GM12875 (cell line): ENCODE data around the gene NRDC.
"Not testable (repeated sequence)": the region's sequence is repeated elsewhere in the genome, so short reads cannot be mapped to it uniquely, and the experiment has no call there.

Experiments used
- H3K4me3 ChIP-seq: one replicate; pipeline ENCODE4 v1.5.1; 2011; ENCODE audit warnings: low read depth, low read length, control low read depth
- CTCF ChIP-seq: IDR thresholded peaks from 2 replicates; pipeline ENCODE4 v1.5.1; 2011; ENCODE audit warnings: low read depth, mild to moderate bottlenecking, control low read depth, inconsistent platforms, low read length, moderate library complexity, borderline replicate concordance; ENCODE audit not compliant: insufficient read depth

The NRDC gene

GRCh38 chr1:51878308-51878615 is 265 bp downstream of the NRDC start:
- no peak for TF ChIP-seq CTCF
- peak overlapping the region; percentile 99 for H3K4me3 ChIP-seq

- peak overlapping the region; percentile 99 for H3K4me3 ChIP-seq
- TF ChIP-seq CTCF, result no peak
These were observed 856 bp downstream of the NRDC start for GRCh38 chr1:51877434-51878307.

- no peak overlapping the region for H3K4me3 ChIP-seq
- no peak for TF ChIP-seq CTCF
These were observed 2.7 kb downstream of the NRDC start for GRCh38 chr1:51875836-51876235.

GRCh38 chr1:51875291-51875772 is 3.2 kb downstream of the NRDC start:
- no peak for TF ChIP-seq CTCF

GRCh38 chr1:51873270-51873669 is 5.3 kb downstream of the NRDC start:
- H3K4me3 ChIP-seq, result not testable (repeated sequence)

More at GRCh38 chr1:51875291-51875772, 3.2 kb downstream of the NRDC start:
- no peak overlapping the region for H3K4me3 ChIP-seq

GRCh38 chr1:51871351-51871975 is 7.1 kb downstream of the NRDC start:
- H3K4me3 ChIP-seq, result no peak overlapping the region
- no peak for TF ChIP-seq CTCF

GRCh38 chr1:51870603-51871350 is 7.8 kb downstream of the NRDC start:
- no peak overlapping the region for H3K4me3 ChIP-seq
- no peak for TF ChIP-seq CTCF
